Karpas-422 (cell line): ENCODE measurements around the gene RAB3C. TPM values are rescaled to one million over a fixed set of nuclear protein-coding genes. Genes with fewer than 3 reads are reported as not detected.
"Not testable (repeated sequence)": the region's sequence is repeated elsewhere in the genome, so short reads cannot be mapped to it uniquely, and the experiment has no call there.

ENCODE experiments used
- DNase-seq: peaks from one replicate; pipeline ENCODE4 v3.0.0-alpha.2; 2015
- H2AFZ ChIP-seq: fragments of 200-600 bp; sonication (generic); 2 replicates; pipeline ENCODE4 v1.6.1; 2014; ENCODE audit warnings: antibody characterized with exemption, low read length, mixed read lengths
- H3K27ac ChIP-seq: fragments of 200-600 bp; sonication (generic); 2 replicates; pipeline ENCODE4 v1.5.1; 2014; ENCODE audit warnings: mild to moderate bottlenecking, low read length, moderate library complexity
- H3K27me3 ChIP-seq: fragments of 200-600 bp; sonication (generic); 2 replicates; pipeline ENCODE4 v1.6.1; 2014; ENCODE audit warnings: low read length, mixed read lengths
- H3K36me3 ChIP-seq: fragments of 200-600 bp; sonication (generic); 2 replicates; pipeline ENCODE4 v1.6.1; 2014; ENCODE audit warnings: low read length, mixed read lengths; ENCODE audit not compliant: insufficient read depth
- H3K4me1 ChIP-seq: fragments of 200-600 bp; sonication (generic); 2 replicates; pipeline ENCODE4 v1.6.1; 2014; ENCODE audit warnings: mild to moderate bottlenecking, low read length, mixed read lengths
- H3K4me2 ChIP-seq: fragments of 200-600 bp; sonication (generic); 2 replicates; pipeline ENCODE4 v1.6.1; 2014; ENCODE audit warnings: low read length, low read depth, mild to moderate bottlenecking; ENCODE audit not compliant: poor library complexity, severe bottlenecking
- H3K4me3 ChIP-seq: fragments of 200-600 bp; sonication (generic); 2 replicates; pipeline ENCODE4 v1.5.1; 2014; ENCODE audit warnings: mild to moderate bottlenecking, antibody characterized with exemption, low read length, mixed read lengths
- H3K79me2 ChIP-seq: fragments of 200-600 bp; sonication (generic); 2 replicates; pipeline ENCODE4 v1.6.1; 2014; ENCODE audit warnings: mild to moderate bottlenecking, low read length, mixed read lengths
- H3K9ac ChIP-seq: fragments of 200-600 bp; sonication (generic); 2 replicates; pipeline ENCODE4 v1.6.0; 2014; ENCODE audit warnings: low read length
- H3K9me2 ChIP-seq: fragments of 200-600 bp; sonication (generic), shearing (Covaris generic); replicated peaks from 2 replicates; pipeline ENCODE4 v1.6.0; 2014; ENCODE audit warnings: mild to moderate bottlenecking, low read length, moderate library complexity; ENCODE audit not compliant: insufficient read depth
- H3K9me3 ChIP-seq: fragments of 300-700, 200-600 bp; sonication (generic); 2 replicates; pipeline ENCODE4 v1.6.1; 2014; ENCODE audit warnings: low read length, mixed read lengths
- H4K20me1 ChIP-seq: fragments of 200-600 bp; sonication (generic); 2 replicates; pipeline ENCODE4 v1.6.1; 2014; ENCODE audit warnings: mild to moderate bottlenecking, antibody characterized with exemption, low read length, low read depth; ENCODE audit not compliant: insufficient read depth
- total RNA-seq: library from RNA; depleted of rRNA; stranded (reverse); fragments of >200 nt; shearing (Covaris generic); gene quantifications from 2 replicates; pipeline ENCODE4 v1.2.3, GENCODE V29; 2014; ENCODE audit warnings: low replicate concordance

Gene RAB3C
- total RNA-seq, 1 experiment from 2014 or later: not detected

DNA sequence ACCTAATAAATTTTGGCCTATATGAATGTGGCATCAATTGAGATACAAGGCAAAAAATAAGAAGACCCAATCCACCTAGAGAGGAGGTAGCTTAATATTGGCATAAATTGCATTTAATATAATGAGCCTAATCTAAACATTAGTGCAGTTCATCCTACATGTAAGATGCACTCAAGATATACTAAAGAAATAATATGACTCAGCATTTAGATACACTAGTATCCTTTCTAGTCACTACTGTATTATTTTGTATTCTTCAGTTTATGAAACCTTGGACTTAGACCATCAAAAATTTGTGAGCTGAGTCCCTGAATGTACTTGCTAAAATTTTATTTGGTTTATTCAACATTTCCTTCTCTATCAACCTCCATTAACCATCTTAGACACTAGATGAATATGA is 104.7 kb downstream of the RAB3C start:
- Histone ChIP-seq H4K20me1 (no peaks in the 10 kb centered on the region), H3K9me3 (no peaks in the 10 kb centered on the region)

DNA sequence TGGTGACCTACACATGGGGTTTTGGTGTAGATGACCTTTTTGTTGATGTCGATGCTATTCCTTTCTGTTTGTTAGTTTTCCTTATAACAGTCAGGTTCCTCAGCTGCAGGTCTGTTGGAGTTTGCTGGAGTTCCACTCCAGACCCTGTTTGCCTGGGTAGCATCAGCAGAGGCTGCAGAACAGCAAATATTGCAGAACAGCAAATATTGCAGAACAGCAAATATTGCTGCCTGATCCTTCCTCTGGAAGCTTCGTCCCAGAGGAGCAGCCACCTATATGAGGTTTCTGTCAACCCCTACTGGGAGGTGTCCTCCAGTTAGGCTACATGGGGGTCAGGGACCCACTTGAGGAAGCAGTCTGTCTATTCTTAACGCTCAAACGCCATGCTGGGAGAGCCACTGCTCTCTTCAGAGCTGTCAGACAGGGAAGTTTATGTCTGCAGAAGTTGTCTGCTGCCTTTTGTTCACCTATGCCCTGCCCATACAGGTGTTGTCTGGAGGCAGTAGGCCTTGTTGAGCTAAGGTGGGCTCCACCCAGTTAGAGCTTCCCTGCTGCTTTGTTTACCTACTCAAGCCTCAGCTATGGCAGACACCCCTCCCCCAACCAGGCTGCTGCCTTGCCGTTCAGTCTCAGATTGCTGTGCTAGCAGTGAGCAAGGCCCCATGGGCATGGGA is 116.3 kb downstream of the RAB3C start:
- not testable (repeated sequence) for H3K9me2 ChIP-seq, H3K4me3 ChIP-seq, H2AFZ ChIP-seq, H3K4me1 ChIP-seq, H3K9me3 ChIP-seq, H3K27ac ChIP-seq, H3K79me2 ChIP-seq, DNase-seq, H3K36me3 ChIP-seq, H3K4me2 ChIP-seq, H3K9ac ChIP-seq, H4K20me1 ChIP-seq, H3K27me3 ChIP-seq

More for the DNA sequence above, 104.7 kb downstream of the RAB3C start:
- no peak overlapping the region for H3K27ac ChIP-seq
- no peak overlapping the region for H3K4me2 ChIP-seq
- H3K4me1 ChIP-seq: no peaks in the 10 kb centered on the region
- no peak overlapping the region for H3K9ac ChIP-seq
- H3K79me2 ChIP-seq: no peaks in the 10 kb centered on the region
- H3K36me3 ChIP-seq: no peaks in the 10 kb centered on the region
- H2AFZ ChIP-seq: no peak overlapping the region
- no peak overlapping the region for H3K4me3 ChIP-seq
- H3K27me3 ChIP-seq: no peaks in the 10 kb centered on the region
- no peak for DNase-seq
- no peaks in the 10 kb centered on the region for H3K9me2 ChIP-seq

DNA sequence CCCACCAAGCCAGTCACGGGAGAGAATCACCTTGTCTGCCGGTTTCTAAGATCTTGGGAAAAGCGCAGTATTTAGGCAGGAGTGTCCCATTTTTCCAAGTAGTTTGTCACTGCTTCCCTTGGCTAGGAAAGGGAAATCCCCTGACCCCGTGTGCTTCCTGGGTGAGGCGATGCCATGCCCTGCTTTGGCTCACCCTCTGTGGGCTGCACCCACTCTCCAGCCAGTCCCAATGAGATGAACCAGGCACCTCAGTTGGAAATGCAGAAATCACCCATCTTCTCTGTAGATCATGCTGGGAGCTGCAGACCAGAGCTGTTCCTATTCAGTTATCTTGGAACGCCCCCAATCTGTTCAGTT is 116.9 kb downstream of the RAB3C start:
- no peak for DNase-seq
- no peaks in the 10 kb centered on the region for H3K9me3 ChIP-seq
- H3K27ac ChIP-seq: no peak overlapping the region
- H3K9me2 ChIP-seq: no peaks in the 10 kb centered on the region
- H3K36me3 ChIP-seq: no peaks in the 10 kb centered on the region
- no peaks in the 10 kb centered on the region for H4K20me1 ChIP-seq
- H3K27me3 ChIP-seq: no peaks in the 10 kb centered on the region
- no peaks in the 10 kb centered on the region for H3K4me1 ChIP-seq
- no peak overlapping the region for H3K4me3 ChIP-seq
- H3K79me2 ChIP-seq: no peaks in the 10 kb centered on the region
- H2AFZ ChIP-seq: no peak overlapping the region
- H3K9ac ChIP-seq: no peak overlapping the region
- no peak overlapping the region for H3K4me2 ChIP-seq

- no peak overlapping the region for H3K27ac ChIP-seq
- no peak overlapping the region for H2AFZ ChIP-seq
- H4K20me1 ChIP-seq: no peaks in the 10 kb centered on the region
- H3K79me2 ChIP-seq: no peaks in the 10 kb centered on the region
- no peaks in the 10 kb centered on the region for H3K4me1 ChIP-seq
- no peak overlapping the region for H3K4me3 ChIP-seq
- H3K9ac ChIP-seq: no peak overlapping the region
- H3K36me3 ChIP-seq: no peaks in the 10 kb centered on the region
- no peaks in the 10 kb centered on the region for H3K9me3 ChIP-seq
- no peak for DNase-seq
- H3K4me2 ChIP-seq: no peak overlapping the region
- no peaks in the 10 kb centered on the region for H3K9me2 ChIP-seq
- H3K27me3 ChIP-seq: no peaks in the 10 kb centered on the region
These were observed 121.2 kb downstream of the RAB3C start for GRCh38 chr5:58703925-58704555.

DNA sequence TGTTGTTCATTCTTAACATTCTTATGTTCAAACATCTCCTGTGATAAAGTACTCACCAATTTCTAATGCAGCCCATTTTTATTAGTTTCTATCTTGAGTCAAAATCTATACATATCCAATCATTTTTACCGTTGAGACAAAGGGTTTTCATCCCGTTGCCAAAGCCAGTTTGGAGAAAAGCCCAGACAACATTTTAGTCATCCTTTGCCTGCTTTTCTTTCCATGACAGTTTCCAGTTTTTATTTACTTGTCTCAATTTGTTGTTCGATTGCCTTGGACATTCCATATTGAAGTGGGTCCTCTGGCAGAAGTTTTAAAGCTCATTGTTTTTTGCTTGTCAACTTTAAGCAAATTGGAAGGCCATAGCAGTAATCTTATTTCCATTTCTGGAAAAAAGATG is 123.9 kb downstream of the RAB3C start:
- no peak overlapping the region for H3K9ac ChIP-seq
- H3K9me3 ChIP-seq: no peaks in the 10 kb centered on the region
- H3K4me1 ChIP-seq: no peaks in the 10 kb centered on the region
- no peak overlapping the region for H3K27ac ChIP-seq
- no peak overlapping the region for H3K4me3 ChIP-seq
- H3K27me3 ChIP-seq: no peaks in the 10 kb centered on the region
- no peaks in the 10 kb centered on the region for H3K9me2 ChIP-seq
- no peaks in the 10 kb centered on the region for H3K79me2 ChIP-seq
- DNase-seq: no peak
- H2AFZ ChIP-seq: no peak overlapping the region
- no peaks in the 10 kb centered on the region for H3K36me3 ChIP-seq
- no peak overlapping the region for H3K4me2 ChIP-seq
- H4K20me1 ChIP-seq: no peaks in the 10 kb centered on the region

- no peaks in the 10 kb centered on the region for H3K4me1 ChIP-seq
- no peaks in the 10 kb centered on the region for H3K27me3 ChIP-seq
- DNase-seq: no peak
- no peak overlapping the region for H2AFZ ChIP-seq
- no peaks in the 10 kb centered on the region for H3K79me2 ChIP-seq
- no peak overlapping the region for H3K4me2 ChIP-seq
- no peaks in the 10 kb centered on the region for H3K9me2 ChIP-seq
- no peak overlapping the region for H3K4me3 ChIP-seq
- H4K20me1 ChIP-seq: no peaks in the 10 kb centered on the region
- H3K9ac ChIP-seq: no peak overlapping the region
- no peaks in the 10 kb centered on the region for H3K9me3 ChIP-seq
- no peak overlapping the region for H3K27ac ChIP-seq
- no peaks in the 10 kb centered on the region for H3K36me3 ChIP-seq
These were observed 125.6 kb downstream of the RAB3C start for GRCh38 chr5:58708456-58708855.

GRCh38 chr5:58710425-58710824 is 127.5 kb downstream of the RAB3C start:
- not testable (repeated sequence) for DNase-seq, H3K4me1 ChIP-seq, H3K27me3 ChIP-seq, H3K4me2 ChIP-seq, H3K9ac ChIP-seq, H3K4me3 ChIP-seq, H4K20me1 ChIP-seq, H3K9me2 ChIP-seq, H3K27ac ChIP-seq, H3K79me2 ChIP-seq, H3K9me3 ChIP-seq, H2AFZ ChIP-seq, H3K36me3 ChIP-seq

- Histone ChIP-seq H3K4me3 (no peak overlapping the region), H3K4me2 (no peak overlapping the region), H3K36me3 (no peaks in the 10 kb centered on the region), H3K9me2 (no peaks in the 10 kb centered on the region), H3K9me3 (no peaks in the 10 kb centered on the region), H3K27ac (no peak overlapping the region), H3K79me2 (no peaks in the 10 kb centered on the region), H3K4me1 (no peaks in the 10 kb centered on the region), H3K9ac (no peak overlapping the region), H3K27me3 (no peaks in the 10 kb centered on the region), H4K20me1 (no peaks in the 10 kb centered on the region), H2AFZ (no peak overlapping the region)
- DNase-seq: no peak
These were observed 128.0 kb downstream of the RAB3C start for GRCh38 chr5:58710871-58711270.
